Measurements from ENCODE around the gene MCM6.

DNA sequence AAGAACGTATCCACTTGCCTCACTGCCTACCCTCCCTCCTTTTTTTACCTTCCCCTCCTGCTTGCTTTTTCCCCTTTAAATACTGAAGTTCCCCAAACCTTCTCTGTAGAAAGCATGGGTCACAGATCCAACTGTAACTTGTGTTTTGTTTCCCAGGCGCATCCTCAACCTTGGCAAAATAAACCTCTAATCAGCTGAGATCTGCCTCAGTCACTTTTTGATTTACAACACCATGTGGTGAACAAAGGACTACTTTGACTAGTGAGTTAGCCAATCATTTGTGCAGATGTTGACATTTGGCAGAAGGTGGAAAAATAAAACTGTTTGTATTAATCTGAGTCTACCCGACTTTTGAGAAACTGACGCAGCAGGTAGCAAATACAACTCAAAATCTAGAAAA is 23.3 kb upstream of the MCM6 start:
- TF ChIP-seq, protein P1, sequence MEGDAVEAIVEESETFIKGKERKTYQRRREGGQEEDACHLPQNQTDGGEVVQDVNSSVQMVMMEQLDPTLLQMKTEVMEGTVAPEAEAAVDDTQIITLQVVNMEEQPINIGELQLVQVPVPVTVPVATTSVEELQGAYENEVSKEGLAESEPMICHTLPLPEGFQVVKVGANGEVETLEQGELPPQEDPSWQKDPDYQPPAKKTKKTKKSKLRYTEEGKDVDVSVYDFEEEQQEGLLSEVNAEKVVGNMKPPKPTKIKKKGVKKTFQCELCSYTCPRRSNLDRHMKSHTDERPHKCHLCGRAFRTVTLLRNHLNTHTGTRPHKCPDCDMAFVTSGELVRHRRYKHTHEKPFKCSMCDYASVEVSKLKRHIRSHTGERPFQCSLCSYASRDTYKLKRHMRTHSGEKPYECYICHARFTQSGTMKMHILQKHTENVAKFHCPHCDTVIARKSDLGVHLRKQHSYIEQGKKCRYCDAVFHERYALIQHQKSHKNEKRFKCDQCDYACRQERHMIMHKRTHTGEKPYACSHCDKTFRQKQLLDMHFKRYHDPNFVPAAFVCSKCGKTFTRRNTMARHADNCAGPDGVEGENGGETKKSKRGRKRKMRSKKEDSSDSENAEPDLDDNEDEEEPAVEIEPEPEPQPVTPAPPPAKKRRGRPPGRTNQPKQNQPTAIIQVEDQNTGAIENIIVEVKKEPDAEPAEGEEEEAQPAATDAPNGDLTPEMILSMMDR (IDR thresholded peaks at IDR 0.05) = no peak
- TF ChIP-seq POLR2AphosphoS5 (IDR thresholded peaks at IDR 0.05) (no peak), POLR2A (IDR thresholded peaks at IDR 0.05) (no peak), EP300 (IDR thresholded peaks at IDR 0.05; ENCODE audit: low read depth) (no peak)
